GM19328 (cell line): ENCODE data around the gene TOP3A.

Experiments
- ATAC-seq: cut with Tn5 transposase; IDR thresholded peaks from one replicate; pipeline ENCODE4 v1.9.1; 2021; ENCODE audit warnings: mild to moderate bottlenecking, moderate library complexity; ENCODE audit not compliant: unreplicated experiment

Gene TOP3A

DNA sequence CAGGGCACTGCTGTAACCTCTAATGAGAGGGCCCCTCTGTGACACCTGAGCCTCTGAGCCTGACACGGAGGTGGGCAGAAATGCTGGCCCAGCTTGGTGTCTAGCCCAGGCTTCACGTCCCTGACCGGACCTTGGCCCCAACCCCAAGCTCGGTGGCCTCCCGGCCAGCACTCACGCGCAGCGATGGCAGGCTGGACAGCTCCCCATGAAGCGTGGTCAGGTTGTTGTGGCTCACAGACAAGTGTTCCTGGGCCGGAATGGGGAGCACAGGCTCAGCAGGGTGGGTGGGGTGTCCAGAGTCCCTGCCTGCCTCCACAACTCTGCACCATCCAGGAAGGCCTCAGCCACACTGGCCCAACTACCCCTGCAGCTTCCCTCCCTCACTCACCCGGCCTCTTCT, 58.4 kb downstream of the TOP3A start:
- no peak for ATAC-seq

DNA sequence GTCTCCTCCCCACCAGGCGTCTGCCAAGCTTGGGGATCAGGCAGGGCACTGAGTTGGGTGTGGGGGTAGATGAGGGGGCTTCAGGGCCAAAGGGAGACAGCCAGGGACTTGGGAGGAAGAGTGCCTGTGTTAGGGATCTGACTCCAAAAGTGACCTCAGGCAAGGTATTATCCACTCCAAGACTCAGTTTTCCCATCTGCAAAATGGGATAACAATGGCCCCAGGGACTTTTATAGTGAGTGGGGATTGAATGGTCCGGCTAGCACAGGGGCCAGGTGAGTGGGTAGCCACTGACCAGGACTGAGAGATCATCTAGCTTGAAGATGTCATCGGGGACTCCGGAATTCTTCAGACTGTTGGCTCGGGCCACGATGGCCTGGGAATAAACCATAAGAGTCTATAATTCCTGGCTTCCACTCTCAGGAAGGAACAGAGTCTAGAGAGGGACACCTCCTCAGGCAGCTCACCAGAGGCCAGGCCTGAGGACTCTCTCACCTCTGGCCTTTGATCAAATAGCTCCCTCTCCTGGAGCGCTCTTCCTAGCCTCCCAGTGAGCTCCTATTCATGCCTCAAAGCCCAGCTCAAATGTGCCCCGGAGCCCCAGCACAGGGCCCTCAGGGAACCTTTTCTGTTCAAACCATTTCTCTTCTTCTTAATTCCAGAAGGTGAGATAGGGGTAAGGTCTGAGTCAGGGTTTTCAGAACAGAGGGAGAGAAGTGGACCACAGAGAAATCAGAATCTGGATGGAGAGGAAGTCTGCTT, 59.7 kb downstream of the TOP3A start:
- no peak for ATAC-seq

DNA sequence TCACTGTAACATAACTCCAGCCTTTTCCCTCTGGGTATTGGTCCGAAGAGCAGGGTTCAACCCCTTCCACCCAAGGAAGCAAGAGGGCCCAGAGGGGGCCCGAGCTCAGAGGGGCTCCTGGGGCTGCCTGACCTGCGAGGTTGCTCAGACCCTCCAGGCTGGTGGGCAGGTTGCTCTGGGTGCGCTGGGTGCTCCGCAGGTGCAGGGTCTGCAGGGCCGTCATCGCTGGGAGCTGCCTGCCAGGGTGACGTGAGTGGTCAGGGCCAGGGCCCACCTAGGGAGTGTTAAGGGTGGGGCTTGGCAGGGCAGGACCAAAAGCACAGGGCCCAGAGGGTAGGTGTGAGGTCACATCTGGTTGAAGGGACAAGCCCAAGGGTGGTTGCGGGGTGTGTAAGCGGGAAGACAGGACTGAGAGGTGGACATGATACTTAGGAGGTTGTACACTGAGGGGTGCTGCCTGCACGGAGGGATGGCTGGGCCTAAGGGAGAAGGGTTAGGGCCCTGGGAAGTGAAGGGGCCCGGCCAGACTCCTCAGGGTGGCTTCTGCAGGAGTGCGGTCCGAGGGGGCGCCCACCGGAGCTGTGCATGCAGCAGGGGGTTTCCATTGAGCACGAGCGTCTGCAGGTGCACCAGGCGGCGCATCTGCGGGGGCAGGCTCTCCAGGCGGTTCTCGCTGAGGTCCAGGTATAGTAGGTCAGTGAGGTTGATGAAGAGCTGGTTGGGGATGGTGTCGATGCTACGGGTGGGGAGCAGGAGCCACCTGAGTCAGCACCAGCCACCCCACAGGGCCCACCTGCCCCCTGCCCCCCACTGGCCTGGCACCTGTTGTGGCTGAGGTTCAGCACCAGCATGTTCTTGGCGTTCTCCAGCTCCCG, 60.6 kb downstream of the TOP3A start:
- no peak for ATAC-seq

DNA sequence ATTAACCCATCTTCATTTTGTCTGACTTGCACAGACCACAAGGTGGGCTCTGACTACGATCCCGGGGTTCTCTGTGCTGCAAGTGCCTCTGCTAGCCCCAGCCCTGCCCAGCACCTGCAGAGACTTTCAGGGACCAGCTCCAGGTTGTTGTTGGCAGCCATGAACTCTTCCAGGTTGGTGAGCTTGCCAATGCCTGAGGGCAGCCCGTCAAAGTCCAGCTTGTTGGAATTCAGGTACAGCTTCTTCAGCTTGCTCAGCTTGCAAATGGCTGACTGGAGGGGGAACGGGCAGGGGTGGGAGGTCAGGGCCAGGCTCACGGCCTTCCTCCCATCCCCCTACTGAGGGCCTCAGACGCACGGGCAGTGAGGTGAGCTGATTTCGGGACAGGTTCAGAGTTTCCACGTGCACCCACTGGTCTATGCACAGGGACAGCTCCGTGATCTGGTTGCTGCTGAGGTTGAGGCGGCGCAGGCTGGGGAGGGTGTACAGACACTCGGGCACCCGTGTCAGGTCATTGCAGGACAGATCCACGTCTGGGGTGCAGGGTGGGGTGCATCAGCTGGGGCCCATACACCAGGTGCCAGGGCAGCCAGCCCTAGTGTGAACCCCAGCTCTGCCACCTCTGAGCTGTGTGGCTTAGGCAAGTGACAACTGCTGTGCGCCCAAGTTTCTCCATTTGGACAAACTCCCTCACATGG, 61.5 kb downstream of the TOP3A start:
- ATAC-seq: no peak

DNA sequence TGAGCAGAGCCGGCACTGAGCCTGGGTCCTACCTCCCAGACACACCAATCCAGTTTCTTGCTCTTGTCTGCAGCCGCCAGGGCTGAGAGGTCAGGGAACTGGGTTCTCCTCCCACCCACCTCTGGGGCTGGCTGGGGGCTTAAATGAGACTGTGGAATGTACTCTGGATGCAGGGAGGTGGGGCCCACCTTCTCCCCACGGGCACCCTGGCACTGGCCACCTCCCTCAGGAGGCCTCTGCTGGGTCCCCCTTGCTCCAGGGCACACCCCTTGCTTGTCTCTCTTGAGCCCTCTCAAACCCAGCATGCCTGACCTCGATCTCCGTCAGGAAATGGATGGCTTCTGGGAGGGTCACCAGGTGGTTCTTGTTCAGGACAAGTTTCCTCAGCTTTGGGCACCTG, 62.6 kb downstream of the TOP3A start:
- no peak for ATAC-seq

DNA sequence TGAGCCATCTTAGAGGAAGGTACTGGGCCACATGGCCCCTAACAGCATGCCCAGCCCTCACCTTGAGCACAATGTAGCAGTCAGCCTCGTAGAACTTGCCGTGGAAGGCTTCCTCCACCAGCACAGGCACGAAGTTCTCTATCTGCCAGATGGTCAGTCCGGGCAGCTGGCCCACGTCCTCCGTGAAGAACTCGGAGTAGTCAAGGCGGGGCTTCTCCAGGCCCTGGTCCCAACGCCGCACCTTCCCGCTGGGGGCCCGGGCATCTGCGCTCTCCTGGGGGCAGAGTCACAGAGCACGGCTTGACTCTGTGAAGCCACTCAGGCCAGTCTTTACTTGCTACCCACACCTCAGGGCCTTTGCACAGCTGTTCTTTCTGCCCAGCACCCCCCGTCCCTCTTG, 63.6 kb downstream of the TOP3A start:
- ATAC-seq: no peak

DNA sequence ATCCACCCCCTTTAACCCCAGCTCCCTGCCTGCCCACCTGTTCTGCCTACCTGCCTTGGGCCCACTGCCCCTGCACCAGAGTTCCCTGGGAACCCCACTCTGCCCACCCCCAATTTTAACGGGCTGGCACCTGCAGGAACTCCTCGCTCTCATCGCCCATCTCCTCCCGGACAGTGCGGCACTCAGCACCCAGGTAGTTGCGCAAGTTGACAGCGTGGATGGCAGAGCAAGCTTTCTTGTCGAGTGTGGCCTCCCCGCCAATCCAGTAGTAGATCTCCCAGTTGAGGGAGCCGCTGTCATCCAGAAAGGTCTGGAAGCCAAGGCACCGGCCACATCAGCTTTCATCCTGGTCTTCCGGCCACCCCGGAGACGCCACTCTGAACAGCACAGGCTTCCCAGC, 64.1 kb downstream of the TOP3A start:
- ATAC-seq: no peak

DNA sequence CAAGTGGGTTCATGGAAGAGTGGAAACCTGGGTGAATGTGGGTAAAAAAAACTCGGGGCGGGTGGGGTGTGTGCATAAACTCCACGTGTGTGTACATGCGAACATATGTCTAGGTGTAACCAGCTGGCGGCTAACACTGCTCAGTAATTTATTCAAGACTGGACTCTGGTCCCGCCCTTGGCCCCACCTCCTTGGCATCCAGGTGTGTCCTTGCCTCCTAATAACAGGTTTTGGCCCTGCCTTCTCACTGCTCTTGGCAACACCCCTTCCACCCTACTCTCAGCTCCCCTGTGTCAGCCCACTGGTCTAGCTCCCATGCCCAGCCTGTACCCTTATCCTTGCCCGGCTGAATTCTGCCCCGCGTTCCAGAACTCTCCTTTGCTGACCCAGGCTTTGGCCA, 64.5 kb downstream of the TOP3A start:
- no peak for ATAC-seq

DNA sequence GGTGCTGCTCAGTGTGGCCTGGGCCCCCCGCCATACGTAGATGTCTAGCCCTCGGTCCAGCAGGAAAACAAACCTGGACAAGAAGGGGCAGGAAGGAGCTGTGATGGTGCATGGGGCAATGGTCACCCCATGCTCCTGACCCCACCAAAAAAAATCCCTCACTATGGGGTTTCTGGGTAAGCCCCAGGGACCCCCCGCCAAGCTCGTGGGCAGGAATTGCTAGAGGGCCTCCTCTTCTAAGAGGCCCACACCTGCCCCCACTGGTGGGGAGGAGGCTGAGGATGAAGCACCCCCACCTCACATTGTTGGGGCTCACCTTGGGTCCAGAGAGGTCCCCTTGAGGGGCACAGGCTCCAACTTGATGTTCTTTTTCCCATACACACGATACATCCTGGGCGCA, 66.0 kb downstream of the TOP3A start:
- no peak for ATAC-seq

DNA sequence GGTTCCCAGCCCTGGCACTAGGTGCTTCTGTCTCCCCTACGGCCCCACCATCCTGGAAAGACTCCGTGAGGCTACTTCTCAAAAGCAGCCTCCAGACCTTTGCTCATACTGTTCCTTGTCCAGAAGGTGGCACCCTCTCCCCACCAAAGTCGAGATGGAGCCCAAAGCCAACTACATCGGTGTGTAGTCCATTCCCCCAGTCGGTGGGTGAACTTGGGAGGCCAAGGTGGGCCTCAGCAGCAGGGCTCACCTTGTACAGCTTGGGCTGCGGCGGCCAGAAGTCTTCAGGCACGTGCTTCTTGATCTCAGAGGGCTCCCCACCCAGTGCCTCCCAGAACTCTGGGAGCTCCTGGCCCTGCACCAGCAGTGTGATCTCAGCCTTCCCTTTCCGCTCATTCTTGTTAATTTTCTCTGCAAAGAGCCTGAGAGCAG, 66.5 kb downstream of the TOP3A start:
- ATAC-seq: no peak

DNA sequence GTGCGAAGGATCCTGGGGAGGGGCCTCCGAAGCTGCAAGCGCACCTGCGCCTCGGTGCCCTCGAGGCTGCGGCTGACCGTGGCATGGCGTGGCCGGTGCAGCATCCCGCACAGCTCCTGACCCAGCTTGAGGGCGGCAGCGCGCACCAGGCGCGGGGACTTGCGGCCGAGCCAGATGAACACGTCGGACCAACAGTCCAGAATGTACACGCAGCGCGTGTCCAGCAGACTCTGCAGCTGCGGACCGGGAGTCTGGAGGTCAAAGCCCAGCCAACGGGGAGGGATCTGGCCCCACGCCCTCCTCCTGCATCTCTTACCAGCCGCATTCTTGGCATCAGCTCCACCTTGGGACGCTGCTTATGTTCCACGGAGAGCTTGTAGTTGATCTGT, 67.2 kb downstream of the TOP3A start:
- no peak for ATAC-seq

DNA sequence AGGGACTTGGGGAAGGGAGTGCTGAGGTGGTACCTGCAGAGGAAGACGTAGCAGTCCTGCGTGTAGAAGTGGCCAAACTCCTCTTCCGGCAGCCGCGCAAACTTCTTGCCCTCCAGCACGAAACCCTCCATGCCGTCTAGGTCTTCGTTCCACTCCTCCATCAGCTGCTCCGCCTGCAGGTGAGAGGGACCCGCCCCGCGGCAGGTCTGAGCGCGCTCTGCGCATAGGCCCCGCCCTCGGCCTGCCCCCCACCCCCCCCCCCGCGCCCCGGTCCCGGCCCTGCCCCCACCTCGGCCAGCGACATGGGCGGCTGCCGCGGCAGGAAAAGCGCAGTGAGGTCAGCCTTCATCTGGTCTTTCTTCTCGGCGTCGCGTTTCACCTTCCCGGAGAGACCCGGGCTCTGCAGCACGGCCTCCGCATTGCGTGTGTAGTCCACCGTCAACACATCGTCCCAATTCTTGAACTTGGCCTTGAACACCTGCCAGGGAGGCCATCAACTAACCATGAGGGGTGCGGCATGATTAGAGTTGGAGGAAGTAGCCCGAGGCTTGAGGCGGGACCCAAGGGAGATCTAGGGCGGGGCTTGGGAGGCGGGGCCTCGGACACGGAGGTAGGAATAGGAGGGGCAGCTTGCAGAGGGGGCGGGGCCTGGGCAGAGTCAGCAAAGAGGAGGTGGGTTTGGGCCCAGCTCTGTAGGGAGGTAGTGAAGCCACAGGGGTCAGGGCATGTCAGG, 67.7 kb downstream of the TOP3A start:
- ATAC-seq: no peak

DNA sequence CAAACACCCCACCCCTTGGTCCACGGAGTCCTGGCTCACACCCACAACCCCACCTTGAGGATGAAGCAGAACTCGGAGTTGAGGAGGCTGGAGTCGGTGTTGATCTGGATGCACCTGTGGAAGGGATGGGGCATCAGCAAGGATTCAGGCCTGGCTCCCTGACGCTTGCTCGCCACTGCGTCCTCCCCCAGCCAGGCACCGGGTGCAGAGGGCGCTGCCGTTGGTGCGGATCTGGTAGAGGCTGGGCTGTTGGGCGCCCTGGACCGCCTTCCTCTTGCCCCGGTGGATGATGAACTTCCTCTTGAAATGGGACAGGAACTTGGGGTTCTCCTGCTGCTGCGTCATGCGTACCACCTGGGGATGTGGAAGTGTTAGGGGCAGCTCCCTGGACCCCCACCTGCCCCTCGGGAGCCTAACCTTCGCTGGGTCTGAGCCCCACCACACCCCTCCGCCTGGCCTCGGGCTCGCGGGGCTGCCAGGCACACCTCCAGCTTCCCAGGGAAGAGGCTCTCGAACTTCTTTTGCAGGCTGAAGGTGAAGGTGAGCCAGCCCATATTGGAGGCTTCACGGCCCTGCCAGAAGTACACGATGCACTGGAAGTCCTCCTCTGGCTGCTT, 68.6 kb downstream of the TOP3A start:
- ATAC-seq: no peak

DNA sequence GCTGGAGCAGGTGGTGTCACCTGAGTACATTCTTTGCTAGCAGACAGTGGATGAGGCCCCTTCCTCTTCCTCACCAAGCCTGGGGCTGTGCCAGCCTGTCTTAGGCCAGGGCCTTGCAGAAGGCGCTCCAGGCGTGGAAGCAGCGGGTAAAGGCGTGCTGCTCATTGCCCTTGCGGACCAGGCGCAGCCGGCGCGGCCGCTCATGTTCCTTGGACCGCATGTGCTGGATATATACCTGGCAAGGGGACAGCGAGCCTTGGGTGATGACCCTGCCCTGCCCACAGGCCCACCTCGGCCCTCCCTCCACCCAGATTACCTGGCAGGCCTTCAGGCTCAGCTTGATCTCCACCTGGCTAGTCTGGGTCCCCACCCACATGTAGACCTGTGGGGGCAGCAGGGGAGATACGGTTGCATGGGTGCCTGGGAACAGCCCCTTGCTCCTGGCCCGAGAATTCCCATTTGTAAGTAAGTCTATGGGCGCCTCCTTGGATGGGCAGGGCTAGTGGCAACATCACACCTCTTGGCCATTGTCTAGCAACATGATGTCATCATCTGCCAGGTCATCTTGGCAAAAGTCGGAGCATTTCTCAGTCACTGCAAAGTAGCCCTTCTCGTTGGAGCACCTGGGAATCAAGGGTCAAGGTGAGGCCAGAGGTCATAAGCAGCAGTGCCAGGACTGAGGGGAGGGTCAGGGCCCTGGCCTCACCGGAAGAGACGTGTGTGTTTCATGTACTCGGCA, 69.6 kb downstream of the TOP3A start:
- no peak for ATAC-seq

DNA sequence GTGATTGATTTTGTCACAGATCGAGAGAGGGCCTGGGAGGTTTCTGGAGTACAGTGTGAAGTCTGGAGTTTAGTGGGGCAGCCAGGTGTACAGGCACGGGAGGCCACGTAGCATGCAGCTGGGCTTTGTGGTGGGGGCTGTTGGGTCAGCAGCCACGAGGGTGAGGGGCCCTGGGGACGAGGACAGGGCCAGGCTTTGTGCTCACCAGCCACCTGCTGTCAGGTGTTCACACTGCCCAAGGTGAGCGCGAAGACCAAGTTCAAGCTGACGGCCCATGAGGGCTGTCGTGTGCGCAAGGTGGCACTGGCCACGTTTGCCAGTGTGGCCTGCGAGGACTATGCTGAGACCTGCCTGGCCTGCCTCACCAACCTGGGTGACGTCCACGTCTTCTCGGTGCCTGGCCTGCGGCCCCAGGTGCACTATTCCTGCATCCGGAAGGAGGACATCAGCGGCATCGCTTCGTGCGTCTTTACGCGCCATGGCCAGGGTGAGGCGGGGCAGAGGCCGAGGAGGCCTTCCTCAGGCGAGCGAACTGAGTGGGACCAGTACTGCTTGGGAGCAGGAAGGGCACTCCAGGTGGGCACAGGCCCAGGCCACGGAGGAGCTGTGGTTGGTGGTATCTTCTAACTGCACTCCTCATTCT, 73.4 kb downstream of the TOP3A start:
- ATAC-seq: no peak

DNA sequence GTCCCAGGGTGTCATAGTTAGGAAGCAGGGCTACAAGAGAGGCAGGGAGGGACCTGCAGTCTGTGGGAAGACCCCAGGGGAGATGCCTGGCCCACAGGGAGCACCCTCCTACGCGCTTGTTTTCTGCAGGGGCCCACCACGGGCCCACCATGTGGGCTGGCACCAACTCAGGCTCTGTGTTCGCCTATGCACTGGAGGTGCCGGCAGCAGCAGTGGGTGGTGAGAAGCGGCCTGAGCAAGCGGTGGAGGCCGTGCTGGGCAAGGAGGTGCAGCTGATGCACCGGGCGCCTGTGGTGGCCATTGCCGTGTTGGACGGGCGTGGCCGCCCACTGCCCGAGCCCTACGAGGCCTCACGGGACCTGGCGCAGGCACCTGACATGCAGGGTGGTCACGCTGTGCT, 74.3 kb downstream of the TOP3A start:
- ATAC-seq: no peak

DNA sequence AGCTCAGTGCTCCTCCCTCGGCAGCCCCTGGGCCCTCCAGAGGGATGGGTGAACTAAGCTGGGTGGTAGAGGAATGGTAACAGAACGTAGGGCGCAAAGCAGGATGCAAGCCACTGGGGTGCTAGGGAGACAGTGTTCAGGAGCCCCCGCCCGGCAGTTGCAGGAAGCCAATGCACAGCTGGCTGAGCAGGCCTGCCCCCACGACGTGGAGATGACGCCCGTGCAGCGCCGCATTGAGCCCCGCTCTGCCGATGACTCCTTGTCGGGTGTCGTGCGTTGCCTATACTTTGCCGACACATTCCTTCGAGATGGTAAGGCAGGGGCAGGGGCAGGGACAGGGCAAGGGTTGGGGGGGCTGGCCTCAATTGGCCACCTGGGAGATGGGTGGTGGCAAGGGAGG, 76.5 kb downstream of the TOP3A start:
- ATAC-seq: no peak

DNA sequence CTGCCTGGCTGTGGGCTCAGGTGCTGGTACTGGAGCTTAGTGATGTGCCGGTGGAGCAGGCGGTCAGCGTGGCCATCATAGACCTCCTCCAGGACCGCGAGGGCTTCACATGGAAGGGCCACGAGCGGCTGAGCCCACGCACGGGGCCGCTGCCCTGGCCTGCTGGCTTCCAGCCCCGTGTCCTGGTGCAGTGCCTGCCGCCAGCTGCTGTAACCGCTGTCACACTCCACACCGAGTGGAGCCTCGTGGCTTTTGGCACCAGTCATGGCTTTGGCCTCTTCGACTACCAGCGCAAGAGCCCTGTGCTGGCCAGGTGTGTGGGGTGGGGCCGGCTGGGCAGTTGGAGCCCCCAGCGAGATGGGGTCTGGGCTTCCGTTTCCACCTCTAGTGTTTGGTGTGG, 77.3 kb downstream of the TOP3A start:
- no peak for ATAC-seq

DNA sequence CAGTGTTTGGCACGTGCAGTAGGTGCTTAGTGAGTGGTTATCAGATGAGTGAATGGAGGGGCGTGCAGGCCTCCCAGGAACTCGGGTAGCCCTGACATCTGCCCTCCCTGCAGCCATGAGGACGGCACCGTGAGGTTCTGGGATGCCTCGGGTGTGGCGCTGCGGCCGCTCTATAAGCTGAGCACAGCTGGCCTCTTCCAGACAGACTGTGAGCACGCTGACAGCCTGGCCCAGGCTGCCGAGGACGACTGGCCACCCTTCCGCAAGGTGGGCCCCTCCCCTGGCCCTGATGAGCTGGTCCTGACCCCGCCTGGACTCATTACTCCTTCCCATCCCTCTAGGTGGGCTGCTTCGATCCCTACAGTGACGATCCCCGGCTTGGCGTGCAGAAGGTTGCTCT, 78.3 kb downstream of the TOP3A start:
- ATAC-seq: no peak
